Esophagus squamous epithelium (tissue), 4 donors: ENCODE results near the gene VSTM5.

Source experiments
- CTCF ChIP-seq, 6 experiments: fragments of 450-650 bp in 4 of 6; fragments of 200-600 bp in 2 of 6; sonication (generic) in 2 of 6; IDR thresholded peaks; one replicate each; pipeline ENCODE4 v1.5.1; 2016 to 2019; ENCODE audit warnings: antibody characterized with exemption in 6 of 6, mild to moderate bottlenecking in 4 of 6, moderate library complexity in 4 of 6
- POLR2A ChIP-seq, 4 donors: fragments of 450-650 bp; IDR thresholded peaks; one replicate each; pipeline ENCODE4 v1.6.1; 2017; ENCODE audit warnings: antibody characterized with exemption in 4 of 4, mild to moderate bottlenecking in 4 of 4, moderate library complexity in 3 of 4

DNA sequence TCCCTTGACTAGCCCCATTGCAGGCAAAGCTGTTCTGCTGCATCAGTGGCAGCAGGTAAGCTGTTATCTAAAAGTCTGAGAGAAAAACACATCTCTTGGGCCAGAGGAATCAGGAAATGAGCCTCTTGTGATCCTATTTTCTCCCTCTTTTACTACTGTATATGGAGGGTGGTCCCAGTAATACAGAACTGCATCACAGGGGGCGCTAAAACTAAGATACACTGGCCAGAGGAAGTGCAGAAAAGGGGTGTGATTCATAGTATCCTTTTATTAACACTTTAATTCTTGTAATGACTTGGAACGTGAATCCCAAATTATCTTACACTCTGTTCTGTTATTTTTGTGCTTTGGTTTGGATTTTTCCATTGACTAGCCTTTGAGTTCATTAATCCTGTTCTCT is 75.1 kb downstream of the VSTM5 start:
- TF ChIP-seq POLR2A (IDR thresholded peaks at IDR 0.05) (no peak), CTCF (IDR thresholded peaks at IDR 0.05) (no peak)
